Sigmoid colon (tissue), 3 donors: Measurements from ENCODE around the gene OSGEPL1.

ENCODE experiments used
- CTCF ChIP-seq, 4 experiments: fragments of 450-650 bp in 3 of 4; fragments of 200-600 bp in 1 of 4; IDR thresholded peaks; one replicate each; pipeline ENCODE4 v1.5.1; 2016 to 2019; ENCODE audit warnings: antibody characterized with exemption in 4 of 4, mild to moderate bottlenecking in 3 of 4, moderate library complexity in 2 of 4
- POLR2A ChIP-seq, 2 donors: fragments of 450-650 bp; IDR thresholded peaks; one replicate each; pipeline ENCODE4 v1.6.1; 2016; ENCODE audit warnings: antibody characterized with exemption in 2 of 2, mild to moderate bottlenecking in 2 of 2, moderate library complexity in 2 of 2

GRCh38 chr2:189751080-189751658 is 11.4 kb downstream of the OSGEPL1 start:
- peak; percentile 19 to 50 (median 32) for TF ChIP-seq CTCF (IDR thresholded peaks at IDR 0.05)
- TF ChIP-seq POLR2A (IDR thresholded peaks at IDR 0.05): no peak
